Daoy (cell line): ENCODE data around the gene TOM1. TPM values are rescaled to one million over a fixed set of nuclear protein-coding genes. Genes with fewer than 3 reads are reported as not detected.
"Not testable (repeated sequence)": the region's sequence is repeated elsewhere in the genome, so short reads cannot be mapped to it uniquely, and the experiment has no call there.

Experiments used
- DNase-seq: peaks from one replicate; pipeline ENCODE4 v3.0.0-alpha.2; 2015; ENCODE audit warnings: low read depth
- total RNA-seq: library from RNA; depleted of rRNA; stranded (reverse); fragments of >200 nt; shearing (Covaris generic); gene quantifications from 2 replicates; pipeline ENCODE4 v1.2.3, GENCODE V29; 2014; rRNA removed

Gene TOM1
- total RNA-seq, 1 experiment from 2014 or later: 25.8 TPM

GRCh38 chr22:35394810-35395563, 95.3 kb downstream of the TOM1 start:
- DNase-seq: no peak

- DNase-seq: not testable (repeated sequence)
Observed at GRCh38 chr22:35396622-35397021, 96.9 kb downstream of the TOM1 start.

- peak; percentile 24 for DNase-seq
Observed at GRCh38 chr22:35397095-35397904, 97.6 kb downstream of the TOM1 start.

Other genes starting within 250 kb of the TOM1 start
- not detected in 2 replicates for gene ISX, start 233.7 kb upstream of the TOM1 start, total RNA-seq
- gene HMGXB4, start 42.4 kb upstream of the TOM1 start, total RNA-seq: 10.3 and 11.0 TPM in 2 replicates
- 6.3 and 9.7 TPM in 2 replicates for gene HMOX1, start 81.2 kb downstream of the TOM1 start, total RNA-seq
- 145 and 179 TPM in 2 replicates for gene MCM5, start 100.2 kb downstream of the TOM1 start, total RNA-seq
- gene RASD2, start 240.9 kb downstream of the TOM1 start, total RNA-seq: 0.34 and 0.54 TPM in 2 replicates